ENCODE data around the gene NMUR1.

The NMUR1 gene

GRCh38 chr2:231554327-231554726 lies 24.1 kb upstream of the NMUR1 start:
- DNase-seq (ENCODE audit: low spot score), result no peak

- DNase-seq (ENCODE audit: low spot score), result no peak
Observed at GRCh38 chr2:231552752-231553151, 22.5 kb upstream of the NMUR1 start.

GRCh38 chr2:231549446-231550239 lies 19.4 kb upstream of the NMUR1 start:
- DNase-seq (ENCODE audit: low spot score), result no peak

- no peak for DNase-seq (ENCODE audit: low spot score)
Observed at GRCh38 chr2:231548752-231549151, 18.5 kb upstream of the NMUR1 start.

- no peak for DNase-seq (ENCODE audit: low spot score)
Observed at GRCh38 chr2:231547315-231548110, 17.3 kb upstream of the NMUR1 start.

GRCh38 chr2:231546014-231546715 lies 15.9 kb upstream of the NMUR1 start:
- DNase-seq (ENCODE audit: low spot score), result no peak

GRCh38 chr2:231545105-231545902 lies 15.1 kb upstream of the NMUR1 start:
- no peak for DNase-seq (ENCODE audit: low spot score)

GRCh38 chr2:231542136-231542535 lies 11.9 kb upstream of the NMUR1 start:
- no peak for DNase-seq (ENCODE audit: low spot score)

- no peak for DNase-seq (ENCODE audit: low spot score)
Observed at GRCh38 chr2:231541645-231542044, 11.4 kb upstream of the NMUR1 start.

- no peak for DNase-seq (ENCODE audit: low spot score)
Observed at GRCh38 chr2:231539991-231540390, 9.7 kb upstream of the NMUR1 start.

- DNase-seq (ENCODE audit: low spot score), result no peak
Observed at GRCh38 chr2:231535961-231536360, 5.7 kb upstream of the NMUR1 start.

GRCh38 chr2:231533777-231534125 lies 3.5 kb upstream of the NMUR1 start:
- no peak for DNase-seq (ENCODE audit: low spot score)

- DNase-seq (ENCODE audit: low spot score), result no peak
Observed at GRCh38 chr2:231533086-231533776, 3.0 kb upstream of the NMUR1 start.

GRCh38 chr2:231532756-231533035 lies 2.5 kb upstream of the NMUR1 start:
- DNase-seq (ENCODE audit: low spot score), result no peak

- no peak for DNase-seq (ENCODE audit: low spot score)
Observed at GRCh38 chr2:231531883-231532755, 1.9 kb upstream of the NMUR1 start.

- no peak for DNase-seq (ENCODE audit: low spot score)
Observed at GRCh38 chr2:231531466-231531865, 1.2 kb upstream of the NMUR1 start.

GRCh38 chr2:231528636-231529030 lies 1.6 kb downstream of the NMUR1 start:
- no peak for DNase-seq (ENCODE audit: low spot score)

- no peak for DNase-seq (ENCODE audit: low spot score)
Observed at GRCh38 chr2:231527955-231528635, 2.1 kb downstream of the NMUR1 start.

GRCh38 chr2:231527091-231527395 lies 3.2 kb downstream of the NMUR1 start:
- no peak for DNase-seq (ENCODE audit: low spot score)

- no peak for DNase-seq (ENCODE audit: low spot score)
Observed at GRCh38 chr2:231526341-231527090, 3.7 kb downstream of the NMUR1 start.

Data from HuH-7 (cell line).